Fibroblast of lung (primary cell): ENCODE measurements around the gene SORL1-AS1.

Experiments used
- DNase-seq, 2 donors: peaks; one replicate each; pipeline versions ENCODE4 v3.0.0 to v3.0.0-alpha.2; 2010; ENCODE audit warnings: low read depth in 2 of 2
- H2AFZ ChIP-seq: 2 replicates; pipeline ENCODE4 v1.5.1; 2012; ENCODE audit warnings: low read length, control low read depth, inconsistent platforms
- H3K27ac ChIP-seq: 2 replicates; pipeline ENCODE4 v1.5.1; 2011; ENCODE audit warnings: low read length, control low read depth; ENCODE audit not compliant: insufficient read depth
- H3K27me3 ChIP-seq: 2 replicates; pipeline ENCODE4 v1.5.1; 2011; ENCODE audit warnings: mild to moderate bottlenecking, low read length; ENCODE audit not compliant: control insufficient read depth, insufficient read depth
- H3K36me3 ChIP-seq: 2 replicates; pipeline ENCODE4 v1.5.1; 2011; ENCODE audit warnings: low read length; ENCODE audit not compliant: control insufficient read depth, insufficient read depth
- H3K4me1 ChIP-seq: 2 replicates; pipeline ENCODE4 v1.5.1; 2011; ENCODE audit warnings: low read length; ENCODE audit not compliant: control insufficient read depth, insufficient read depth; ENCODE audit errors: extremely low read depth
- H3K4me2 ChIP-seq: 2 replicates; pipeline ENCODE4 v1.5.1; 2011; ENCODE audit warnings: low read length, control low read depth; ENCODE audit not compliant: insufficient read depth; ENCODE audit errors: extremely low read depth
- H3K4me3 ChIP-seq, 4 experiments: fragments of 200-600 bp in 1 of 4; sonication (generic) in 1 of 4; replicated peaks in 1 of 4; 2 replicates each; pipeline ENCODE4 v1.5.1; 2011 to 2016; ENCODE audit warnings: low read length in 4 of 4, low read depth in 3 of 4, mild to moderate bottlenecking in 3 of 4, control low read depth in 2 of 4, inconsistent platforms in 1 of 4, mixed read lengths in 1 of 4; ENCODE audit not compliant: insufficient read depth in 1 of 4; ENCODE audit errors: control extremely low read depth in 1 of 4
- H3K79me2 ChIP-seq: 2 replicates; pipeline ENCODE4 v1.5.1; 2012; ENCODE audit warnings: mild to moderate bottlenecking, low read length, inconsistent platforms; ENCODE audit not compliant: control insufficient read depth, insufficient read depth
- H3K9ac ChIP-seq: 2 replicates; pipeline ENCODE4 v1.5.1; 2011; ENCODE audit warnings: mild to moderate bottlenecking, low read length, control low read depth; ENCODE audit not compliant: insufficient read depth
- H3K9me3 ChIP-seq: 2 replicates; pipeline ENCODE4 v1.5.1; 2012; ENCODE audit warnings: low read depth, low read length; ENCODE audit not compliant: control insufficient read depth, insufficient read depth
- H4K20me1 ChIP-seq: 2 replicates; pipeline ENCODE4 v1.5.1; 2011; ENCODE audit warnings: low read length; ENCODE audit not compliant: control insufficient read depth, insufficient read depth; ENCODE audit errors: extremely low read depth
- CTCF ChIP-seq, 2 donors: IDR thresholded peaks in 1 of 2; conservative IDR thresholded peaks in 1 of 2; 1 replicate in 1 of 2; 2 replicates in 1 of 2; pipeline ENCODE4 v1.5.1; 2011 to 2012; ENCODE audit warnings: low read length in 2 of 2, control low read depth in 1 of 2, inconsistent platforms in 1 of 2, low read depth in 1 of 2, mild to moderate bottlenecking in 1 of 2
- EZH2 ChIP-seq: IDR thresholded peaks from 2 replicates; pipeline ENCODE4 v1.5.1; 2012; ENCODE audit warnings: low read length, control low read depth, mild to moderate bottlenecking; ENCODE audit errors: missing control alignments

Gene SORL1-AS1

DNA sequence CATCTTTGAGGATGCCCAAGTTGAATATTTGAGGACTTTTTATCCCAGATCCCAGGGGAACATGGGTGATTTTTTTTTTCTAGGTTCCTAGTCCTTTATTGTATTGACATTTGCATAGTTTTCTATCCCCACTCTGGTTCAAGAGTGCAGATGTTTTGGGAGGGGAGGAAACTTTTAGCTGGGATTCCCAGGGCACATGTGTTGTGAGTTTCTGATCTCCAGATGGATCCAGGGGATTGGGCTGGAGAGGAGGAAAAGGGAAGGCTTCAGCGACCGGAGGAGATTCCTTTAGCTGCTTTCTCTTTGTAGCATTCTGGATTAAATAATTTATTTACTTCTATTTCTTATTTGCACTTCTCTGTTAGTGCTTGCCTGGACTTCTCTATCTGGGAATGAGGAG, 14.7 kb upstream of the SORL1-AS1 start:
- no peak overlapping the region for H2AFZ ChIP-seq
- H3K27me3 ChIP-seq, result no peaks in the 10 kb centered on the region
- no peaks in the 10 kb centered on the region for H3K9me3 ChIP-seq
- TF ChIP-seq CTCF (conservative IDR thresholded peaks at IDR 0.05 in 1 of 2, IDR thresholded peaks at IDR 0.05 in 1 of 2; ENCODE audit: low read depth in 1 of 2, low read length in 2 of 2) (no peak), EZH2 (no peak)
- H4K20me1 ChIP-seq, result no peaks in the 10 kb centered on the region
- peaks cover 19% of the 10 kb centered on the region for H3K4me1 ChIP-seq
- DNase-seq, result no peak
- no peak overlapping the region for H3K4me3 ChIP-seq
- H3K4me2 ChIP-seq, result no peak overlapping the region
- H3K36me3 ChIP-seq, result no peaks in the 10 kb centered on the region
- H3K79me2 ChIP-seq, result no peaks in the 10 kb centered on the region
- H3K9ac ChIP-seq, result no peak overlapping the region
- H3K27ac ChIP-seq, result no peak overlapping the region

DNA sequence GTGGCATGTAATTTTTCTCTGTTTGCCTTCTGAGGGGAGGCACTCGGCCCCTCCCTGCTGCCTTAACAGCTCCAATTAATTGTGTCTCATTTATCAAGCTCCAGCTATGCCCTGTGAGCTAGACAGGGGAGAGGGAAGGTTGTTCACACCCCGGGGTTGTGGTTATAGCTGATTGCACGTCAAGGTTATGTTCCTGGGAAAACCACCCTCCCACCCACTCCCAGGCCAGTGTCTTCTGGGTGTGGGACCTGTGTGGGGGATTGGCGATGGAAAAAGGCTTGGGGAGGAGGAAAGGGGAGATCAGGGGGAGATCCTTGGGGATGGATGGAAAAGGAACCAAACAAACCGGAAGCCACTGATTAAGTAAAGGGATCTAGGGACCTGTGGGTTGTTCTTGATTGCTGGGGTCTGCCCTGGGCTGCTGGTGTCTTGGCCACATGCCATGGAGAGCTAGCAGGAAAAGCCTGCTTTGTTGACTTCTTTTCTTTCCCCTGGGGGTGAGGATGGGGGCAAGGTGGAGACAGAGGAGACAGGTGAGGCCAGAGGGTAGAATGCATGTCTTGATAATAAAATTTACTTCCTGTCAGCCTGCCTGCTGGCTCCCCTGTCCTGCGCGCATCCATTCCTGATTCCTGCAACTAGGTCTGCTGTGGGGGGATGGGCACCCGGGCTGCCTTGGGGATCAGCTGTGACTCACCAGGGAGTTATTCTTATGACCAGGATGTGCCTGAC, 13.5 kb upstream of the SORL1-AS1 start:
- no peaks in the 10 kb centered on the region for H3K27me3 ChIP-seq
- H3K9ac ChIP-seq, result no peak overlapping the region
- H3K4me1 ChIP-seq, result peaks cover 19% of the 10 kb centered on the region
- H2AFZ ChIP-seq, result no peak overlapping the region
- no peak overlapping the region for H3K4me3 ChIP-seq
- no peak for TF ChIP-seq EZH2
- TF ChIP-seq CTCF (conservative IDR thresholded peaks at IDR 0.05 in 1 of 2, IDR thresholded peaks at IDR 0.05 in 1 of 2; ENCODE audit: low read depth in 1 of 2, low read length in 2 of 2), result no peak
- no peaks in the 10 kb centered on the region for H4K20me1 ChIP-seq
- peak overlapping the region; percentile 53 for H3K4me2 ChIP-seq
- no peaks in the 10 kb centered on the region for H3K79me2 ChIP-seq
- H3K9me3 ChIP-seq, result no peaks in the 10 kb centered on the region
- peak; percentile 93 to 97 for DNase-seq
- H3K36me3 ChIP-seq, result no peaks in the 10 kb centered on the region
- H3K27ac ChIP-seq, result peak overlapping the region; percentile 46

DNA sequence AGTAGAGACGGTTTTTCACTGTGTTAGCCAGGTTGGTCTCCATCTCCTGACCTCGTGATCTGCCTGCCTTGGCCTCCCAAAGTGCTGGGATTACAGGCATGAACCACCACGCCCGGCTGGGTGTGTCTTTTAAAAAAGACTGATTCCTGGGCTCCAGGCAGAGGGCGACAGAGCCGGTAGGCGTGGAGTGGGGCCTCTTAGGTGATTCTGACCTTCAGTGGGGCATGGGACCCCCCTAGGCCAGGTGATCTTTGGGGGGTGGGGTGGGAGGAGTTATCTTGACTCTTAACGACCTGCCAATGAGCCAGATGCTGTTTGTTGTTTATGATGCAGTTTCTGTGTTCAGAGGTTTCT, 12.9 kb upstream of the SORL1-AS1 start:
- H3K27ac ChIP-seq, result no peak overlapping the region
- H3K27me3 ChIP-seq, result no peaks in the 10 kb centered on the region
- H3K4me3 ChIP-seq, result no peak overlapping the region
- H2AFZ ChIP-seq, result no peak overlapping the region
- TF ChIP-seq EZH2 (no peak), CTCF (conservative IDR thresholded peaks at IDR 0.05 in 1 of 2, IDR thresholded peaks at IDR 0.05 in 1 of 2; ENCODE audit: low read depth in 1 of 2, low read length in 2 of 2) (no peak)
- H3K9ac ChIP-seq, result no peak overlapping the region
- H3K4me2 ChIP-seq, result no peak overlapping the region
- H3K79me2 ChIP-seq, result no peaks in the 10 kb centered on the region
- no peaks in the 10 kb centered on the region for H3K9me3 ChIP-seq
- H3K4me1 ChIP-seq, result peaks cover 19% of the 10 kb centered on the region
- no peaks in the 10 kb centered on the region for H3K36me3 ChIP-seq
- no peaks in the 10 kb centered on the region for H4K20me1 ChIP-seq
- DNase-seq, result no peak
